WTC11 (cell line): ENCODE data around the gene CPEB4. TPM values are rescaled to one million over a fixed set of nuclear protein-coding genes. Genes with fewer than 3 reads are reported as not detected.

Experiments used
- ATAC-seq: fragments of 200-7000 bp; cut with Tn5 transposase; 2 replicates; pipeline ENCODE4 v1.10.0; 2021; ENCODE audit warnings: mild to moderate bottlenecking, moderate library complexity
- CTCF ChIA-PET: fragments of 300-600 bp; sonication (Branson Sonifier 250); formaldehyde crosslinking; loops from one replicate; lab custom pipeline; 2021; ENCODE audit warnings: antibody characterized with exemption; lab: Charles Lee
- POLR2A ChIA-PET: fragments of 350-600 bp; sonication (Branson Sonifier 250); formaldehyde crosslinking; loops from one replicate; lab custom pipeline; 2021; ENCODE audit warnings: antibody characterized with exemption; lab: Charles Lee
- DNase-seq: peaks from one replicate; pipeline ENCODE4 v3.0.0; 2021; ENCODE audit warnings: low spot score
- H3K27ac Mint-ChIP-seq: 2 replicates; pipeline ENCODE4 v1.8.0; 2021; ENCODE audit warnings: mixed read lengths
- H3K27me3 Mint-ChIP-seq: 2 replicates; pipeline ENCODE4 v1.8.0; 2021; ENCODE audit warnings: low read depth, mild to moderate bottlenecking, moderate library complexity, mixed read lengths
- H3K36me3 Mint-ChIP-seq: 2 replicates; pipeline ENCODE4 v1.8.0; 2021; ENCODE audit warnings: mixed read lengths
- H3K4me1 Mint-ChIP-seq: 2 replicates; pipeline ENCODE4 v1.8.0; 2022; ENCODE audit warnings: mixed read lengths
- H3K4me3 Mint-ChIP-seq: 2 replicates; pipeline ENCODE4 v1.8.0; 2021; ENCODE audit warnings: mild to moderate bottlenecking, moderate library complexity, mixed read lengths
- H3K9me3 Mint-ChIP-seq: 2 replicates; pipeline ENCODE4 v1.8.0; 2021; ENCODE audit warnings: mixed read lengths
- GTF2I ChIP-seq: fragments of 250-450 bp; sonication (Bioruptor Pico); conservative IDR thresholded peaks from 2 replicates; pipeline ENCODE4 v1.4.0; 2021; ENCODE audit warnings: mild to moderate bottlenecking
- JAZF1 ChIP-seq: fragments of 250-450 bp; sonication (Bioruptor Pico); IDR thresholded peaks from 2 replicates; pipeline ENCODE4 v1.9.0; 2021; ENCODE audit warnings: moderate library complexity, mild to moderate bottlenecking, inconsistent platforms
- NFE2L1 ChIP-seq: sonication (generic); formaldehyde crosslinking; IDR thresholded peaks from 2 replicates; pipeline ENCODE4 v1.8.1; 2023; ENCODE audit warnings: missing genetic modification reagents
- NR1H2 ChIP-seq: sonication (generic); formaldehyde crosslinking; IDR thresholded peaks from 2 replicates; pipeline ENCODE4 v1.9.0; 2021; ENCODE audit warnings: mild to moderate bottlenecking, moderate library complexity, missing genetic modification reagents
- NR2C2 ChIP-seq: sonication (generic); formaldehyde crosslinking; IDR thresholded peaks from 2 replicates; pipeline ENCODE4 v1.8.0; 2022; ENCODE audit warnings: mild to moderate bottlenecking, missing genetic modification reagents
- NR3C1 ChIP-seq: sonication (generic); formaldehyde crosslinking; conservative IDR thresholded peaks from 2 replicates; pipeline ENCODE4 v1.8.1; 2023; ENCODE audit warnings: low read depth, mild to moderate bottlenecking, missing genetic modification reagents
- PRRX2 ChIP-seq: fragments of 250-450 bp; sonication (Bioruptor Pico); IDR thresholded peaks from 2 replicates; pipeline ENCODE4 v1.8.0; 2021; ENCODE audit warnings: mild to moderate bottlenecking
- ZNF138 ChIP-seq: sonication (generic); formaldehyde crosslinking; conservative IDR thresholded peaks from 2 replicates; pipeline ENCODE4 v1.8.1; 2022; ENCODE audit warnings: mild to moderate bottlenecking, moderate library complexity, missing genetic modification reagents
- ZNF232 ChIP-seq: sonication (generic); formaldehyde crosslinking; IDR thresholded peaks from 2 replicates; pipeline ENCODE4 v1.8.0; 2022; ENCODE audit warnings: mild to moderate bottlenecking, missing genetic modification reagents
- ZNF263 ChIP-seq: sonication (generic); formaldehyde crosslinking; IDR thresholded peaks from 2 replicates; pipeline ENCODE4 v1.8.1; 2022; ENCODE audit warnings: low read depth, mild to moderate bottlenecking, moderate library complexity, missing genetic modification reagents
- total RNA-seq: library from RNA; stranded (reverse); gene quantifications from 3 replicates; pipeline ENCODE4 v1.2.3, GENCODE V29; 2021
- TF ChIP-seq, protein P1 (sequence below): sonication (generic); formaldehyde crosslinking; IDR thresholded peaks from 2 replicates; pipeline ENCODE4 v1.8.1; 2023; ENCODE audit warnings: mild to moderate bottlenecking, missing genetic modification reagents, moderate library complexity
- TF ChIP-seq, protein P2 (sequence below): sonication (generic); formaldehyde crosslinking; IDR thresholded peaks from 2 replicates; pipeline ENCODE4 v1.8.1; 2022; ENCODE audit warnings: low read depth, mild to moderate bottlenecking, moderate library complexity, missing genetic modification reagents, borderline replicate concordance
- TF ChIP-seq, protein P3 (sequence below): sonication (generic); formaldehyde crosslinking; IDR thresholded peaks from 2 replicates; pipeline ENCODE4 v1.8.0; 2023; ENCODE audit warnings: mild to moderate bottlenecking, missing genetic modification reagents
- TF ChIP-seq, protein P4 (sequence below): fragments of 250-450 bp; sonication (Bioruptor Pico); IDR thresholded peaks from 2 replicates; pipeline ENCODE4 v1.9.0; 2021; ENCODE audit warnings: mild to moderate bottlenecking
- TF ChIP-seq, protein P5 (sequence below): sonication (generic); formaldehyde crosslinking; IDR thresholded peaks from 2 replicates; pipeline ENCODE4 v1.8.1; 2022; ENCODE audit warnings: missing genetic modification reagents, borderline replicate concordance
- TF ChIP-seq, protein P6 (sequence below): sonication (generic); formaldehyde crosslinking; conservative IDR thresholded peaks from 2 replicates; pipeline ENCODE4 v1.8.1; 2023; ENCODE audit warnings: mild to moderate bottlenecking, low read depth, missing genetic modification reagents, moderate library complexity
- TF ChIP-seq, protein P7 (sequence below): sonication (generic); formaldehyde crosslinking; IDR thresholded peaks from 2 replicates; pipeline ENCODE4 v1.8.1; 2023; ENCODE audit warnings: mild to moderate bottlenecking, missing genetic modification reagents, moderate library complexity

The CPEB4 gene
- total RNA-seq, 1 experiment from 2014 or later: 12.7 TPM

DNA sequence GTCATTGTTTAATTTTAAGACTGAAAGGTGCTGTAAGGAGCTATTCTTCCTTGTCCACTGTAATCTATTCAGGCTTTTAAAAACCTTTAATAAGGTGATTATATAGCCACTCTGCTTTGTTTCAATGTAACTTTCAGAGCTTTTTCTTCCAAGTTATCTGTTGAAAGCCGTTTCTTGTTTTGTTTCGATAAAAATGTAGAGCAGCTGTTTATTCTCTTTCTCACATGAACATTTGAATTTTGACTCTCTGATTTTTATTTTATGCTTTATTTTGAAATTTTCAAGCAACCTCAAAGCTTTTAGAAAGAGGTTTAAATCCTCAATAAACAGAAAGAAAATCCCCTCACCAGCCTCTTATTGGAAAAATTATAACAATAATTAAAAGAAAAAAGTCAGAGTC lies 47.2 kb downstream of the CPEB4 start (continued):
- TF ChIP-seq, protein P1, sequence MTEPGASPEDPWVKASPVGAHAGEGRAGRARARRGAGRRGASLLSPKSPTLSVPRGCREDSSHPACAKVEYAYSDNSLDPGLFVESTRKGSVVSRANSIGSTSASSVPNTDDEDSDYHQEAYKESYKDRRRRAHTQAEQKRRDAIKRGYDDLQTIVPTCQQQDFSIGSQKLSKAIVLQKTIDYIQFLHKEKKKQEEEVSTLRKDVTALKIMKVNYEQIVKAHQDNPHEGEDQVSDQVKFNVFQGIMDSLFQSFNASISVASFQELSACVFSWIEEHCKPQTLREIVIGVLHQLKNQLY: no peak
- no peak for TF ChIP-seq PRRX2
- no peak for TF ChIP-seq NR3C1 (CRISPR knock-in tag)

DNA sequence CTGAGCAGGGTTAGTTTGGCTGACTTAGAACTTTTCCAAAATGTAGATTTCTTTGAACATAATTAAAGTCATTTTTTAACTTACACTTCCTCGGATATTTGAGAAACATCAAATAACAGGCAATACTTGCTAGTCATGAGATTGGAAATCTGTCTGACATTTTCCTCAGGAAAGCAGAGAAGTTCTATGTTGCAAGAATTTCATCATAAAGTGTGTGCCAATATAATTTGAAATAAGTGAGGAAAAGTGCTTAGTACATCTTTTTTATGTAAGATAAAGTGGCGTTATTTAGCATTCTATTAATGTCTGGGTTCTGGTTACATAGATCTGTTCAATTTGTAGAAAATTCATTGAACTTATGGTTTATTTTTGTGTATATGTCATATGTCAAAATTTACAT lies 52.1 kb downstream of the CPEB4 start:
- H3K36me3 Mint-ChIP-seq: no peaks in the 10 kb centered on the region
- no peaks in the 10 kb centered on the region for H3K9me3 Mint-ChIP-seq
- peak overlapping the region; percentile 55; the same call in 1 of the 2 replicates for H3K27ac Mint-ChIP-seq
- DNase-seq: no peak
- ATAC-seq: no peak
- no peak overlapping the region for H3K4me3 Mint-ChIP-seq
- H3K27me3 Mint-ChIP-seq: no peaks in the 10 kb centered on the region
- ChIA-PET CTCF (interaction anchor here (1.0 to 6.3 kb wide), 3 partner anchors 15 to 25 kb away, joined by 3 to 35 read pairs (median 9); no protein-coding TSS in a partner anchor), POLR2A (interaction anchor here (0.5 to 0.6 kb wide), 2 partner anchors 226 to 228 kb away, joined by 3 to 4 read pairs; no protein-coding TSS in a partner anchor)
- H3K4me1 Mint-ChIP-seq: peaks cover 55% of the 10 kb centered on the region
- TF ChIP-seq NFE2L1 (no peak), NR2C2 (no peak), ZNF263 (CRISPR knock-in tag) (no peak), NR1H2 (CRISPR knock-in tag) (no peak), ZNF232 (no peak), ZNF138 (CRISPR knock-in tag) (no peak), GTF2I (CRISPR knock-in tag) (no peak), JAZF1 (no peak)
- TF ChIP-seq, protein P2, sequence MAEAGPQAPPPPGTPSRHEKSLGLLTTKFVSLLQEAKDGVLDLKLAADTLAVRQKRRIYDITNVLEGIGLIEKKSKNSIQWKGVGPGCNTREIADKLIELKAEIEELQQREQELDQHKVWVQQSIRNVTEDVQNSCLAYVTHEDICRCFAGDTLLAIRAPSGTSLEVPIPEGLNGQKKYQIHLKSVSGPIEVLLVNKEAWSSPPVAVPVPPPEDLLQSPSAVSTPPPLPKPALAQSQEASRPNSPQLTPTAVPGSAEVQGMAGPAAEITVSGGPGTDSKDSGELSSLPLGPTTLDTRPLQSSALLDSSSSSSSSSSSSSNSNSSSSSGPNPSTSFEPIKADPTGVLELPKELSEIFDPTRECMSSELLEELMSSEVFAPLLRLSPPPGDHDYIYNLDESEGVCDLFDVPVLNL: no peak
- TF ChIP-seq, protein P3, sequence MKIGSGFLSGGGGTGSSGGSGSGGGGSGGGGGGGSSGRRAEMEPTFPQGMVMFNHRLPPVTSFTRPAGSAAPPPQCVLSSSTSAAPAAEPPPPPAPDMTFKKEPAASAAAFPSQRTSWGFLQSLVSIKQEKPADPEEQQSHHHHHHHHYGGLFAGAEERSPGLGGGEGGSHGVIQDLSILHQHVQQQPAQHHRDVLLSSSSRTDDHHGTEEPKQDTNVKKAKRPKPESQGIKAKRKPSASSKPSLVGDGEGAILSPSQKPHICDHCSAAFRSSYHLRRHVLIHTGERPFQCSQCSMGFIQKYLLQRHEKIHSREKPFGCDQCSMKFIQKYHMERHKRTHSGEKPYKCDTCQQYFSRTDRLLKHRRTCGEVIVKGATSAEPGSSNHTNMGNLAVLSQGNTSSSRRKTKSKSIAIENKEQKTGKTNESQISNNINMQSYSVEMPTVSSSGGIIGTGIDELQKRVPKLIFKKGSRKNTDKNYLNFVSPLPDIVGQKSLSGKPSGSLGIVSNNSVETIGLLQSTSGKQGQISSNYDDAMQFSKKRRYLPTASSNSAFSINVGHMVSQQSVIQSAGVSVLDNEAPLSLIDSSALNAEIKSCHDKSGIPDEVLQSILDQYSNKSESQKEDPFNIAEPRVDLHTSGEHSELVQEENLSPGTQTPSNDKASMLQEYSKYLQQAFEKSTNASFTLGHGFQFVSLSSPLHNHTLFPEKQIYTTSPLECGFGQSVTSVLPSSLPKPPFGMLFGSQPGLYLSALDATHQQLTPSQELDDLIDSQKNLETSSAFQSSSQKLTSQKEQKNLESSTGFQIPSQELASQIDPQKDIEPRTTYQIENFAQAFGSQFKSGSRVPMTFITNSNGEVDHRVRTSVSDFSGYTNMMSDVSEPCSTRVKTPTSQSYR (CRISPR knock-in tag): no peak
- TF ChIP-seq, protein P4, sequence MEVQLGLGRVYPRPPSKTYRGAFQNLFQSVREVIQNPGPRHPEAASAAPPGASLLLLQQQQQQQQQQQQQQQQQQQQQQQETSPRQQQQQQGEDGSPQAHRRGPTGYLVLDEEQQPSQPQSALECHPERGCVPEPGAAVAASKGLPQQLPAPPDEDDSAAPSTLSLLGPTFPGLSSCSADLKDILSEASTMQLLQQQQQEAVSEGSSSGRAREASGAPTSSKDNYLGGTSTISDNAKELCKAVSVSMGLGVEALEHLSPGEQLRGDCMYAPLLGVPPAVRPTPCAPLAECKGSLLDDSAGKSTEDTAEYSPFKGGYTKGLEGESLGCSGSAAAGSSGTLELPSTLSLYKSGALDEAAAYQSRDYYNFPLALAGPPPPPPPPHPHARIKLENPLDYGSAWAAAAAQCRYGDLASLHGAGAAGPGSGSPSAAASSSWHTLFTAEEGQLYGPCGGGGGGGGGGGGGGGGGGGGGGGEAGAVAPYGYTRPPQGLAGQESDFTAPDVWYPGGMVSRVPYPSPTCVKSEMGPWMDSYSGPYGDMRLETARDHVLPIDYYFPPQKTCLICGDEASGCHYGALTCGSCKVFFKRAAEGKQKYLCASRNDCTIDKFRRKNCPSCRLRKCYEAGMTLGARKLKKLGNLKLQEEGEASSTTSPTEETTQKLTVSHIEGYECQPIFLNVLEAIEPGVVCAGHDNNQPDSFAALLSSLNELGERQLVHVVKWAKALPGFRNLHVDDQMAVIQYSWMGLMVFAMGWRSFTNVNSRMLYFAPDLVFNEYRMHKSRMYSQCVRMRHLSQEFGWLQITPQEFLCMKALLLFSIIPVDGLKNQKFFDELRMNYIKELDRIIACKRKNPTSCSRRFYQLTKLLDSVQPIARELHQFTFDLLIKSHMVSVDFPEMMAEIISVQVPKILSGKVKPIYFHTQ: no peak
- TF ChIP-seq, protein P1: no peak
- TF ChIP-seq, protein P5, sequence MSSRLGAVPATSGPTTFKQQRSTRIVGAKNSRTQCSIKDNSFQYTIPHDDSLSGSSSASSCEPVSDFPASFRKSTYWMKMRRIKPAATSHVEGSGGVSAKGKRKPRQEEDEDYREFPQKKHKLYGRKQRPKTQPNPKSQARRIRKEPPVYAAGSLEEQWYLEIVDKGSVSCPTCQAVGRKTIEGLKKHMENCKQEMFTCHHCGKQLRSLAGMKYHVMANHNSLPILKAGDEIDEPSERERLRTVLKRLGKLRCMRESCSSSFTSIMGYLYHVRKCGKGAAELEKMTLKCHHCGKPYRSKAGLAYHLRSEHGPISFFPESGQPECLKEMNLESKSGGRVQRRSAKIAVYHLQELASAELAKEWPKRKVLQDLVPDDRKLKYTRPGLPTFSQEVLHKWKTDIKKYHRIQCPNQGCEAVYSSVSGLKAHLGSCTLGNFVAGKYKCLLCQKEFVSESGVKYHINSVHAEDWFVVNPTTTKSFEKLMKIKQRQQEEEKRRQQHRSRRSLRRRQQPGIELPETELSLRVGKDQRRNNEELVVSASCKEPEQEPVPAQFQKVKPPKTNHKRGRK (CRISPR knock-in tag): no peak
- TF ChIP-seq, protein P6, sequence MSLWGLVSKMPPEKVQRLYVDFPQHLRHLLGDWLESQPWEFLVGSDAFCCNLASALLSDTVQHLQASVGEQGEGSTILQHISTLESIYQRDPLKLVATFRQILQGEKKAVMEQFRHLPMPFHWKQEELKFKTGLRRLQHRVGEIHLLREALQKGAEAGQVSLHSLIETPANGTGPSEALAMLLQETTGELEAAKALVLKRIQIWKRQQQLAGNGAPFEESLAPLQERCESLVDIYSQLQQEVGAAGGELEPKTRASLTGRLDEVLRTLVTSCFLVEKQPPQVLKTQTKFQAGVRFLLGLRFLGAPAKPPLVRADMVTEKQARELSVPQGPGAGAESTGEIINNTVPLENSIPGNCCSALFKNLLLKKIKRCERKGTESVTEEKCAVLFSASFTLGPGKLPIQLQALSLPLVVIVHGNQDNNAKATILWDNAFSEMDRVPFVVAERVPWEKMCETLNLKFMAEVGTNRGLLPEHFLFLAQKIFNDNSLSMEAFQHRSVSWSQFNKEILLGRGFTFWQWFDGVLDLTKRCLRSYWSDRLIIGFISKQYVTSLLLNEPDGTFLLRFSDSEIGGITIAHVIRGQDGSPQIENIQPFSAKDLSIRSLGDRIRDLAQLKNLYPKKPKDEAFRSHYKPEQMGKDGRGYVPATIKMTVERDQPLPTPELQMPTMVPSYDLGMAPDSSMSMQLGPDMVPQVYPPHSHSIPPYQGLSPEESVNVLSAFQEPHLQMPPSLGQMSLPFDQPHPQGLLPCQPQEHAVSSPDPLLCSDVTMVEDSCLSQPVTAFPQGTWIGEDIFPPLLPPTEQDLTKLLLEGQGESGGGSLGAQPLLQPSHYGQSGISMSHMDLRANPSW: no peak
- TF ChIP-seq, protein P7, sequence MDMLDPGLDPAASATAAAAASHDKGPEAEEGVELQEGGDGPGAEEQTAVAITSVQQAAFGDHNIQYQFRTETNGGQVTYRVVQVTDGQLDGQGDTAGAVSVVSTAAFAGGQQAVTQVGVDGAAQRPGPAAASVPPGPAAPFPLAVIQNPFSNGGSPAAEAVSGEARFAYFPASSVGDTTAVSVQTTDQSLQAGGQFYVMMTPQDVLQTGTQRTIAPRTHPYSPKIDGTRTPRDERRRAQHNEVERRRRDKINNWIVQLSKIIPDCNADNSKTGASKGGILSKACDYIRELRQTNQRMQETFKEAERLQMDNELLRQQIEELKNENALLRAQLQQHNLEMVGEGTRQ (CRISPR knock-in tag): no peak
